Cardiac muscle cell (in vitro differentiated cells and primary cell): ENCODE results near the gene RNASE2. TPM values are rescaled to one million over a fixed set of nuclear protein-coding genes. Genes with fewer than 3 reads are reported as not detected.
A peak's percentile ranks its signal among the peaks of the same experiment; 100 is the strongest.

ENCODE experiments used
- DNase-seq, 2 donors: peaks; one replicate each; pipeline versions ENCODE4 v3.0.0 to v3.0.0-alpha.2; 2010 to 2017; ENCODE audit warnings: low read depth in 1 of 2, low spot score in 1 of 2
- H3K27ac ChIP-seq: fragments of 200-600 bp; sonication (generic); 2 replicates; pipeline ENCODE4 v1.5.1; 2016
- H3K27me3 ChIP-seq: fragments of 200-600 bp; sonication (generic); 2 replicates; pipeline ENCODE4 v1.6.0; 2016; ENCODE audit warnings: control low read depth
- H3K36me3 ChIP-seq: fragments of 200-600 bp; sonication (generic); 2 replicates; pipeline ENCODE4 v1.5.1; 2016; ENCODE audit warnings: control low read depth
- H3K4me1 ChIP-seq: fragments of 200-600 bp; sonication (generic); 2 replicates; pipeline ENCODE4 v1.8.1; 2017; ENCODE audit warnings: low read depth, mild to moderate bottlenecking, mixed run types
- H3K4me3 ChIP-seq: fragments of 200-600 bp; sonication (generic); 2 replicates; pipeline ENCODE4 v1.5.1; 2016; ENCODE audit warnings: mild to moderate bottlenecking
- H3K9me3 ChIP-seq: fragments of 200-600 bp; sonication (generic); 2 replicates; pipeline ENCODE4 v1.5.1; 2017; ENCODE audit warnings: low read depth, mild to moderate bottlenecking, control low read depth
- polyA plus RNA-seq: library from polyadenylated mRNA; unstranded; fragments of >200 nt; fragmentation: Nextera tagmentation; extraction: Ambion mirVana; gene quantifications from 2 replicates; pipeline ENCODE4 v1.2.1, GENCODE V29; 2016
- total RNA-seq: library from RNA; depleted of rRNA; stranded (reverse); fragments of >200 nt; gene quantifications from 2 replicates; pipeline ENCODE4 v1.2.3, GENCODE V29; 2016
- TF ChIP-seq, protein P1 (sequence below): IDR thresholded peaks from 2 replicates; pipeline ENCODE4 v1.5.1; 2012; ENCODE audit warnings: low read depth, mild to moderate bottlenecking, low read length

RNASE2 gene
- total and polyA plus RNA-seq, 2 experiments from 2014 or later: not detected

DNA sequence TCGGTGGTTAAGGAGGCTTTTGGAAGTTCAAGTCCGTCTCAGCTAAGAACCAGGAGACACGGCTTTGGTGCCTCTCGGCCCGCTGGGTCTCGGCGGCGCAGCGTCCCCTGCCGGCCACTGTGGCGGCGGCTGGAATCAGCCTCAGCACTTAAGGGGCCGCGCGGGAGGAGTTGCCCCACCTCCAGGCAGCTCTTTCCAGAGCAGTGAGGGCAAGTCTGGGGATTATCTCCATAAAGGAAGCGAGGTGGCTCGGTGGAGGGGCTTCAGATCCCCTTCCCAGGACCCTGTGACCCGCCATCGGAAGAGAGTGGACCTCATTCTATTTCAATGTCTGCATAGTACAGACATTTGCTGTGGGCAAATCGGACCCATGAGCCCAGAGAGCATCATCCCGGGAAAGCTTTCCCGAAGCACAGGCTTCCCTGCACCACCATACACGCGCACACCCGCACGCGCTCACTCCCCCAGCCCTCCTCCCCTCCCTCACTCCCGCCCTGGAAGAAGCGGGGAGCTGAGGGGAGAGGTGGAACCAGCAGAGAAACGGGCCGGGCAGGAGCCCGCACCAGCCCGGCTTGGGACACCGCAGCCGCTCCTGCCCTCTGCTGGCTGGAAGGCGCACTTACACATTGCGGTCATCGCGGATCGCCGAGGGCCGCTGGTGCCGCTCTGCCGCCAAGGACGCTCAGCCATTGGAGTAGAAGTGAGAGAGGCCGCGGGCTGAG lies 15.9 kb downstream of the RNASE2 start:
- no peaks in the 10 kb centered on the region for H3K9me3 ChIP-seq
- DNase-seq: peak; percentile 93
- H3K4me1 ChIP-seq: peaks cover 3% of the 10 kb centered on the region
- peaks cover 6% of the 10 kb centered on the region for H3K27me3 ChIP-seq
- TF ChIP-seq, protein P1, sequence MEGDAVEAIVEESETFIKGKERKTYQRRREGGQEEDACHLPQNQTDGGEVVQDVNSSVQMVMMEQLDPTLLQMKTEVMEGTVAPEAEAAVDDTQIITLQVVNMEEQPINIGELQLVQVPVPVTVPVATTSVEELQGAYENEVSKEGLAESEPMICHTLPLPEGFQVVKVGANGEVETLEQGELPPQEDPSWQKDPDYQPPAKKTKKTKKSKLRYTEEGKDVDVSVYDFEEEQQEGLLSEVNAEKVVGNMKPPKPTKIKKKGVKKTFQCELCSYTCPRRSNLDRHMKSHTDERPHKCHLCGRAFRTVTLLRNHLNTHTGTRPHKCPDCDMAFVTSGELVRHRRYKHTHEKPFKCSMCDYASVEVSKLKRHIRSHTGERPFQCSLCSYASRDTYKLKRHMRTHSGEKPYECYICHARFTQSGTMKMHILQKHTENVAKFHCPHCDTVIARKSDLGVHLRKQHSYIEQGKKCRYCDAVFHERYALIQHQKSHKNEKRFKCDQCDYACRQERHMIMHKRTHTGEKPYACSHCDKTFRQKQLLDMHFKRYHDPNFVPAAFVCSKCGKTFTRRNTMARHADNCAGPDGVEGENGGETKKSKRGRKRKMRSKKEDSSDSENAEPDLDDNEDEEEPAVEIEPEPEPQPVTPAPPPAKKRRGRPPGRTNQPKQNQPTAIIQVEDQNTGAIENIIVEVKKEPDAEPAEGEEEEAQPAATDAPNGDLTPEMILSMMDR: peak; percentile 98
- H3K36me3 ChIP-seq: no peaks in the 10 kb centered on the region
- peak overlapping the region; percentile 56 for H3K4me3 ChIP-seq
- H3K27ac ChIP-seq: peak overlapping the region; percentile 82

DNA sequence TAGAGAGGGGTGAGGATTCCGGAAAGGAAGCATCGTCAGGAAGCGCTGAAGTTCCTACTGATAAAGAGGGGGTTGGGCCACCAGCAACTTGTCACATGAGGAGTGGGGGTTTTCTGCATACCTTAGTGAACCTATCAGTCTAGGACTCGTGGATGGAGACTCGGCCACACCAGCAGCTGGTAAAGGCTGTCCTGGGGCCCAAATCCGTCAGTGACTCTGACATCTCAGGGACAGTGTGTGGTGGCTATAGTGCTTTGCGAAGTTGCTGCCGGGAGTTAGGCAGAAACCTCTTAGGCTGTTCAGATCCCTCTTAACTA lies 16.4 kb downstream of the RNASE2 start:
- no peak for DNase-seq
- Histone ChIP-seq H3K27ac (peak overlapping the region; percentile 82), H3K36me3 (no peaks in the 10 kb centered on the region), H3K4me3 (no peak overlapping the region), H3K27me3 (peaks cover 6% of the 10 kb centered on the region), H3K9me3 (no peaks in the 10 kb centered on the region), H3K4me1 (peaks cover 3% of the 10 kb centered on the region)
- TF ChIP-seq, protein P1: no peak

DNA sequence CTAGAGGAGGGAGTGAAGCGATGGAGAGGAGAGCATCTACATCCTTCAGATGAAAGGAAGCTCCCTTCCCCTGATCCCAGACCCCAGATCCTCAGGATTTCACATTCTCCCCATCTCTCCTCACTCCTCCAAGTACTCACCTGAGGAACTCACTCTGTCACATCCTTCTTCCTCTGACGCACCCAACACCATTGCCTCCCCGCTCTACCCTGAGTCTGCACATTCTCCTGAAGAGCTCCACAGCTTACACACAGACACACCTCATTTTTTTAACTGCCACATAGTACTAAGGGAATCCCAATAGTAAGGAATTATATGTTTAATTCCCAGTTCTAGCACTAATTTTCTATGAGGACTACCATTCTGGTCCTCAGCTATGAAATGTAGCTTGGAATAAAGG lies 18.2 kb downstream of the RNASE2 start:
- no peak for DNase-seq
- no peaks in the 10 kb centered on the region for H3K27me3 ChIP-seq
- no peaks in the 10 kb centered on the region for H3K9me3 ChIP-seq
- H3K27ac ChIP-seq: no peak overlapping the region
- peaks cover 3% of the 10 kb centered on the region for H3K4me1 ChIP-seq
- H3K36me3 ChIP-seq: no peaks in the 10 kb centered on the region
- no peak overlapping the region for H3K4me3 ChIP-seq
- TF ChIP-seq, protein P1: no peak

DNA sequence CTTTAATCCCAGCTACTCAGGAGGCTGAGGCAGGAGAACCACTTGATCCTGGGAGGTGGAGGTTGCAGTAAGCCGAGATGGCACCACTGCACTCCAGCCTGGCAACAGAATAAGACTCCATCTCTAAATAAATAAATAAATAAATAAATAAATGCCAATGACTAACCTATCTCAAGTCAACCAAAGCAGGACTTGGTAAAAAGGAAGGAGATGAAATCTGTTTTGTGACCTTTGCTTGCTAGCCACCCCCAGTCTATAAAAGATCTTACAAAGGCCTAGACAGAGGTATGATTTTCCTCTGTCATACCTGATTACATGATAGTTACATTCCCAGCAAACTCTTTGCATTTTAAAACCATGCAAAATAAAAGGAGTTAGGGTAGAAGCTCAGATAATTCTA lies 21.0 kb downstream of the RNASE2 start:
- H3K4me3 ChIP-seq: no peak overlapping the region
- H3K27ac ChIP-seq: no peak overlapping the region
- peaks cover 3% of the 10 kb centered on the region for H3K4me1 ChIP-seq
- TF ChIP-seq, protein P1: no peak
- no peak for DNase-seq
- H3K36me3 ChIP-seq: no peaks in the 10 kb centered on the region
- H3K27me3 ChIP-seq: no peaks in the 10 kb centered on the region
- H3K9me3 ChIP-seq: no peaks in the 10 kb centered on the region

DNA sequence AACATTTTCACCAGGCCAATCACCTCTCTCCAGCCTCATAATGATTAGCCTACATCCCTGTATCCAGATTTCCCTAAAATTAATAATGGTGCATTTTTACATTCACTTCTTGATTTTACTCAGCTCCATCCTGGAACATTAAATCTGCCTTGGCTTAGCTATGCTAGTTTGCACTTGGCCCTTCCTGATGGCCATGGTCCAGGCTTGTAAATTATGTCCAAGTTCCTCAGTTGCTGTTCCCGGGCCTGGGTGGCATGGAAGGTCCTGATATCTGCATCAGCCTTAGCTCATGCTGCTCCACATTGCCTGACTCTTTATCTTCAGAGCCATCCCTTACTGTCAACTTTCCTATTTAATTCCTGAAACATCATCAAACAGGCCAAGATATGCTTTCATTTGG lies 23.4 kb downstream of the RNASE2 start:
- TF ChIP-seq, protein P1: no peak
- Histone ChIP-seq H3K36me3 (no peaks in the 10 kb centered on the region), H3K27me3 (peaks cover 10% of the 10 kb centered on the region), H3K27ac (no peak overlapping the region), H3K4me3 (no peak overlapping the region), H3K4me1 (no peaks in the 10 kb centered on the region), H3K9me3 (no peaks in the 10 kb centered on the region)
- DNase-seq: no peak
